Measurements from ENCODE around the gene RIBC2. TPM values are rescaled to one million over a fixed set of nuclear protein-coding genes. Genes with fewer than 3 reads are reported as not detected.
A peak's percentile ranks its signal among the peaks of the same experiment; 100 is the strongest.

Gene RIBC2
- total RNA-seq, 1 donor from 2014 or later: 0.26 TPM

- H3K36me3 ChIP-seq (ENCODE audit: control insufficient read depth, insufficient read depth, low read length): no peaks in the 10 kb centered on the region
- H3K4me3 ChIP-seq (ENCODE audit: low read depth, low read length): no peak overlapping the region
- no peak for DNase-seq (ENCODE audit: low read depth)
- no peak for FAIRE-seq
- TF ChIP-seq, protein P1, sequence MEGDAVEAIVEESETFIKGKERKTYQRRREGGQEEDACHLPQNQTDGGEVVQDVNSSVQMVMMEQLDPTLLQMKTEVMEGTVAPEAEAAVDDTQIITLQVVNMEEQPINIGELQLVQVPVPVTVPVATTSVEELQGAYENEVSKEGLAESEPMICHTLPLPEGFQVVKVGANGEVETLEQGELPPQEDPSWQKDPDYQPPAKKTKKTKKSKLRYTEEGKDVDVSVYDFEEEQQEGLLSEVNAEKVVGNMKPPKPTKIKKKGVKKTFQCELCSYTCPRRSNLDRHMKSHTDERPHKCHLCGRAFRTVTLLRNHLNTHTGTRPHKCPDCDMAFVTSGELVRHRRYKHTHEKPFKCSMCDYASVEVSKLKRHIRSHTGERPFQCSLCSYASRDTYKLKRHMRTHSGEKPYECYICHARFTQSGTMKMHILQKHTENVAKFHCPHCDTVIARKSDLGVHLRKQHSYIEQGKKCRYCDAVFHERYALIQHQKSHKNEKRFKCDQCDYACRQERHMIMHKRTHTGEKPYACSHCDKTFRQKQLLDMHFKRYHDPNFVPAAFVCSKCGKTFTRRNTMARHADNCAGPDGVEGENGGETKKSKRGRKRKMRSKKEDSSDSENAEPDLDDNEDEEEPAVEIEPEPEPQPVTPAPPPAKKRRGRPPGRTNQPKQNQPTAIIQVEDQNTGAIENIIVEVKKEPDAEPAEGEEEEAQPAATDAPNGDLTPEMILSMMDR (IDR thresholded peaks at IDR 0.05; ENCODE audit: insufficient read depth, low read length, severe bottlenecking): no peak
- no peaks in the 10 kb centered on the region for H3K27me3 ChIP-seq (ENCODE audit: control insufficient read depth, insufficient read depth, low read length)
Observed at GRCh38 chr22:45425531-45426265, 12.2 kb downstream of the RIBC2 start.

DNA sequence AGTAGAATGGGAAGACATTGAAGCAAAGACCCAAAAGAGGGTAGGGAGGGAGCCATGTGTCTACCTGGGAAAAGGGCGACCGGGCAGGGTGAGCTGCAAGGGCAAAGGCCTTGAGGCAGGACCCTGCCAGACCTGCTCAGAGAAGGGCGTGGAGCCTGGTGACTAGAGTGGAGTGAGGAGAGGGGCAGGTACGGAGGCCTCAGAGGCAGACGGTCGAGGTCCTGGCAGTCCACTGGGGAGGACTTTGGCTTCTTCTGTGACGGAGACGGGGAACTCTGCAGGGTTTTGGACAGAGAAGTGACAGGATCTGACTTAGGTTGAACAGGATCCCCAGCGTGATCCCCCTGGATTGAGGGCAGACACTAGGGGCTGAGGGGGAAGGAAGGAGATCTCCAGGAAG is 12.9 kb downstream of the RIBC2 start:
- TF ChIP-seq, protein P1 (IDR thresholded peaks at IDR 0.05; ENCODE audit: insufficient read depth, low read length, severe bottlenecking): no peak
- H3K27me3 ChIP-seq (ENCODE audit: control insufficient read depth, insufficient read depth, low read length): no peaks in the 10 kb centered on the region
- no peak overlapping the region for H3K4me3 ChIP-seq (ENCODE audit: low read depth, low read length)
- H3K36me3 ChIP-seq (ENCODE audit: control insufficient read depth, insufficient read depth, low read length): no peaks in the 10 kb centered on the region
- DNase-seq (ENCODE audit: low read depth) (no peak), FAIRE-seq (peak; percentile 36)

GRCh38 chr22:45427114-45427513 is 13.6 kb downstream of the RIBC2 start:
- no peak for DNase-seq (ENCODE audit: low read depth)
- Histone ChIP-seq H3K36me3 (ENCODE audit: control insufficient read depth, insufficient read depth, low read length) (no peaks in the 10 kb centered on the region), H3K27me3 (ENCODE audit: control insufficient read depth, insufficient read depth, low read length) (no peaks in the 10 kb centered on the region), H3K4me3 (ENCODE audit: low read depth, low read length) (no peak overlapping the region)
- FAIRE-seq: no peak
- TF ChIP-seq, protein P1 (IDR thresholded peaks at IDR 0.05; ENCODE audit: insufficient read depth, low read length, severe bottlenecking): no peak

GRCh38 chr22:45428391-45429385 is 15.2 kb downstream of the RIBC2 start:
- FAIRE-seq: no peak
- TF ChIP-seq, protein P1 (IDR thresholded peaks at IDR 0.05; ENCODE audit: insufficient read depth, low read length, severe bottlenecking): no peak
- Histone ChIP-seq H3K4me3 (ENCODE audit: low read depth, low read length) (no peak overlapping the region), H3K27me3 (ENCODE audit: control insufficient read depth, insufficient read depth, low read length) (no peaks in the 10 kb centered on the region), H3K36me3 (ENCODE audit: control insufficient read depth, insufficient read depth, low read length) (no peaks in the 10 kb centered on the region)
- no peak for DNase-seq (ENCODE audit: low read depth)

DNA sequence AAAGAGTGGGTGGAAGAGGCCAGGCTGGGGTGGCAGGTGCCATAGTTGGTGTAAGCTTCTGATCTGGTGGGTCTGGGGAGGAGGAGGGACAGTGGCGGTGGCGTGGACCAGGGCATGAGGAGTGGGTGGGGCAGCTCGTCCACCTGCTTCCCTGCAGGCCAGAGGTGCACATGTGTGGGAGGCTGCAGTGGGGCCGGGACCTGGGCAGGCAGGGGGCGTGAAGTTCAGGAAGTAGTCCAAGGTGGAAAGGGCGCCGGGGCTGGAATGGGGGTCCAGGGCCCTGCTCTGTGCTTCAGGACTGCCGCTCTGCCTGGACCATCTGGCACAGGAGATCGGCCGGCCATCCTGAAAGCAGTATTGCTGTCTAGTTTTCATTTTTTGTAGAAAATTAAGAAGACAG is 15.9 kb downstream of the RIBC2 start:
- H3K36me3 ChIP-seq (ENCODE audit: control insufficient read depth, insufficient read depth, low read length): no peaks in the 10 kb centered on the region
- no peak for FAIRE-seq
- H3K27me3 ChIP-seq (ENCODE audit: control insufficient read depth, insufficient read depth, low read length): no peaks in the 10 kb centered on the region
- DNase-seq (ENCODE audit: low read depth): no peak
- TF ChIP-seq, protein P1 (IDR thresholded peaks at IDR 0.05; ENCODE audit: insufficient read depth, low read length, severe bottlenecking): no peak
- H3K4me3 ChIP-seq (ENCODE audit: low read depth, low read length): no peak overlapping the region

All from bronchial epithelial cell (primary cell).